ENCODE data around the gene RPS6KA1. TPM values are rescaled to one million over a fixed set of nuclear protein-coding genes. Genes with fewer than 3 reads are reported as not detected.

Gene RPS6KA1
- total and polyA plus RNA-seq, 2 donors (not counting 1 experiment from before 2014, with no cell fraction given): 0.64 to 1.7 TPM

DNA sequence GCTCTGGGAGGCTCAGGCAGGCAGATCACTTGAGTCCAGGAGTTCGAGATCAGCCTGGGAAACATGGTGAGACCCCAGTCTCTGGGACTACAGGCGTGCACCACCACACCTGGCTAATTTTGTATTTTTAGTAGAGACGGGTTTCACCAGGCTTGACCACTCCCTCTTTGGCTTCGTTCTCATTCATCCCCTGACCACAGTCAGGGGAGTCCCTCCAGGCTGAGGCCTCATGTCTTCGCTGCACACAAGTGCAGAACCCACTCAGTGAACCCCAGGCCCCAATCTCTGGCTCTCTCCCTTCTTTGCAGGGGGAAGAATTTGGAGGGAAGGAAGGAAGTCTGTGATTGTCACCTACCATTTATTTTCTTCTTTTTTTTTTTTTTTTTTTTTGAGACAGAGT is 9.2 kb upstream of the RPS6KA1 start:
- DNase-seq (ENCODE audit: low read depth in 2 of 2): no peak
- TF ChIP-seq EZH2 (IDR thresholded peaks at IDR 0.05; ENCODE audit: low read length, missing control alignments): no peak
- TF ChIP-seq, protein P1, sequence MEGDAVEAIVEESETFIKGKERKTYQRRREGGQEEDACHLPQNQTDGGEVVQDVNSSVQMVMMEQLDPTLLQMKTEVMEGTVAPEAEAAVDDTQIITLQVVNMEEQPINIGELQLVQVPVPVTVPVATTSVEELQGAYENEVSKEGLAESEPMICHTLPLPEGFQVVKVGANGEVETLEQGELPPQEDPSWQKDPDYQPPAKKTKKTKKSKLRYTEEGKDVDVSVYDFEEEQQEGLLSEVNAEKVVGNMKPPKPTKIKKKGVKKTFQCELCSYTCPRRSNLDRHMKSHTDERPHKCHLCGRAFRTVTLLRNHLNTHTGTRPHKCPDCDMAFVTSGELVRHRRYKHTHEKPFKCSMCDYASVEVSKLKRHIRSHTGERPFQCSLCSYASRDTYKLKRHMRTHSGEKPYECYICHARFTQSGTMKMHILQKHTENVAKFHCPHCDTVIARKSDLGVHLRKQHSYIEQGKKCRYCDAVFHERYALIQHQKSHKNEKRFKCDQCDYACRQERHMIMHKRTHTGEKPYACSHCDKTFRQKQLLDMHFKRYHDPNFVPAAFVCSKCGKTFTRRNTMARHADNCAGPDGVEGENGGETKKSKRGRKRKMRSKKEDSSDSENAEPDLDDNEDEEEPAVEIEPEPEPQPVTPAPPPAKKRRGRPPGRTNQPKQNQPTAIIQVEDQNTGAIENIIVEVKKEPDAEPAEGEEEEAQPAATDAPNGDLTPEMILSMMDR (conservative IDR thresholded peaks at IDR 0.05 in 1 of 2, IDR thresholded peaks at IDR 0.05 in 1 of 2; ENCODE audit: low read depth in 1 of 2, low read length in 2 of 2): no peak
- H3K27ac ChIP-seq (ENCODE audit: insufficient read depth, low read length): no peak overlapping the region
- no peak overlapping the region for H3K4me3 ChIP-seq (replicated peaks in 1 of 4; ENCODE audit: control extremely low read depth in 1 of 4, insufficient read depth in 1 of 4, low read depth in 3 of 4, low read length in 4 of 4)
- no peak overlapping the region for H3K9ac ChIP-seq (ENCODE audit: insufficient read depth, low read length)
- no peak overlapping the region for H2AFZ ChIP-seq (ENCODE audit: low read length)
- H3K4me1 ChIP-seq (ENCODE audit: control insufficient read depth, extremely low read depth, insufficient read depth, low read length): no peaks in the 10 kb centered on the region
- H4K20me1 ChIP-seq (ENCODE audit: control insufficient read depth, extremely low read depth, insufficient read depth, low read length): no peaks in the 10 kb centered on the region
- no peaks in the 10 kb centered on the region for H3K36me3 ChIP-seq (ENCODE audit: control insufficient read depth, insufficient read depth, low read length)
- H3K27me3 ChIP-seq (ENCODE audit: control insufficient read depth, insufficient read depth, low read length): peaks cover 16% of the 10 kb centered on the region
- no peaks in the 10 kb centered on the region for H3K79me2 ChIP-seq (ENCODE audit: control insufficient read depth, insufficient read depth, low read length)
- no peak overlapping the region for H3K4me2 ChIP-seq (ENCODE audit: extremely low read depth, insufficient read depth, low read length)
- H3K9me3 ChIP-seq (ENCODE audit: control insufficient read depth, insufficient read depth, low read depth, low read length): no peaks in the 10 kb centered on the region

DNA sequence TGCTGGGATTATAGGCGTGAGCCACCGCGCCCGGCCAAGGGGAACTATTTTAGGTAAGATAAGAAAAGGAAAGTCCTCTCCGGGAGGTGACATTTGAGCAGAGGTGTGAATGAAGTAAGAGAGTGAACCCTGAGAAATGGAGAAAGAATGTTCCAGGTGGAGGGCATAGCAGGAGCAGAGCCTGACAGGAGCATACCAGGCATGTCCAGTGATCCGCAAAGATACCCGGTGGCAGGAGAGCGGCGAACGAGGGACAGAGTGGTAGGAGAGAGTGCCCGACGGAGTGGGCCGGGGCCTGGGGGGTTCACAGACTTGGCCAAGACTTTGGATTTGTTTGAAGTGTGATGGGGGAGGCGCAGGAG is 7.9 kb upstream of the RPS6KA1 start:
- Histone ChIP-seq H3K4me3 (replicated peaks in 1 of 4; ENCODE audit: control extremely low read depth in 1 of 4, insufficient read depth in 1 of 4, low read depth in 3 of 4, low read length in 4 of 4) (no peak overlapping the region), H4K20me1 (ENCODE audit: control insufficient read depth, extremely low read depth, insufficient read depth, low read length) (no peaks in the 10 kb centered on the region), H3K36me3 (ENCODE audit: control insufficient read depth, insufficient read depth, low read length) (no peaks in the 10 kb centered on the region), H3K9me3 (ENCODE audit: control insufficient read depth, insufficient read depth, low read depth, low read length) (no peaks in the 10 kb centered on the region), H3K79me2 (ENCODE audit: control insufficient read depth, insufficient read depth, low read length) (no peaks in the 10 kb centered on the region), H2AFZ (ENCODE audit: low read length) (no peak overlapping the region), H3K27ac (ENCODE audit: insufficient read depth, low read length) (no peak overlapping the region), H3K27me3 (ENCODE audit: control insufficient read depth, insufficient read depth, low read length) (peaks cover 16% of the 10 kb centered on the region), H3K4me2 (ENCODE audit: extremely low read depth, insufficient read depth, low read length) (no peak overlapping the region), H3K9ac (ENCODE audit: insufficient read depth, low read length) (no peak overlapping the region), H3K4me1 (ENCODE audit: control insufficient read depth, extremely low read depth, insufficient read depth, low read length) (no peaks in the 10 kb centered on the region)
- no peak for DNase-seq (ENCODE audit: low read depth in 2 of 2)
- TF ChIP-seq, protein P1 (conservative IDR thresholded peaks at IDR 0.05 in 1 of 2, IDR thresholded peaks at IDR 0.05 in 1 of 2; ENCODE audit: low read depth in 1 of 2, low read length in 2 of 2): no peak
- no peak for TF ChIP-seq EZH2 (IDR thresholded peaks at IDR 0.05; ENCODE audit: low read length, missing control alignments)

DNA sequence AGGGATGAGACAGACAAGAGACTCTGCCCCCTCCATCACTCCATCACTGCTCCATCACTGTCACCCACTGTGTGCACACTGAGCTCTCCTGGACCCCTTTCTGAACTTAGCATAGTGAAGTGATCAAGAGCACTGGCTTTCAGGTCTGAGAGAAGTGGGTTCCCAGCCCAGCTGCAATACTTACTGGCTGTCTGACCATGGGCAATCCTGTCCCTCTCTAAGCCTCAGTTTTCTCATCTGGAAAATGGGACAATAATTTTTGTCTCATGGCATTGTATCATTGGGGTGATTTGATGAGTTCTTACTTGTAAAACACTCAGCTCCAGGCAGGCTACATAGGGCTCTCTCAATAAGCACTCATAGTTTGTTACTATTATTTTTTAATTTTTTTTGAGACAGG is 7.5 kb upstream of the RPS6KA1 start:
- H3K4me3 ChIP-seq (replicated peaks in 1 of 4; ENCODE audit: control extremely low read depth in 1 of 4, insufficient read depth in 1 of 4, low read depth in 3 of 4, low read length in 4 of 4): no peak overlapping the region
- peaks cover 16% of the 10 kb centered on the region for H3K27me3 ChIP-seq (ENCODE audit: control insufficient read depth, insufficient read depth, low read length)
- H3K36me3 ChIP-seq (ENCODE audit: control insufficient read depth, insufficient read depth, low read length): no peaks in the 10 kb centered on the region
- no peak overlapping the region for H3K9ac ChIP-seq (ENCODE audit: insufficient read depth, low read length)
- H2AFZ ChIP-seq (ENCODE audit: low read length): no peak overlapping the region
- no peaks in the 10 kb centered on the region for H3K9me3 ChIP-seq (ENCODE audit: control insufficient read depth, insufficient read depth, low read depth, low read length)
- H4K20me1 ChIP-seq (ENCODE audit: control insufficient read depth, extremely low read depth, insufficient read depth, low read length): no peaks in the 10 kb centered on the region
- no peaks in the 10 kb centered on the region for H3K4me1 ChIP-seq (ENCODE audit: control insufficient read depth, extremely low read depth, insufficient read depth, low read length)
- no peak overlapping the region for H3K4me2 ChIP-seq (ENCODE audit: extremely low read depth, insufficient read depth, low read length)
- DNase-seq (ENCODE audit: low read depth in 2 of 2): no peak
- no peak overlapping the region for H3K27ac ChIP-seq (ENCODE audit: insufficient read depth, low read length)
- TF ChIP-seq, protein P1 (conservative IDR thresholded peaks at IDR 0.05 in 1 of 2, IDR thresholded peaks at IDR 0.05 in 1 of 2; ENCODE audit: low read depth in 1 of 2, low read length in 2 of 2): no peak
- no peak for TF ChIP-seq EZH2 (IDR thresholded peaks at IDR 0.05; ENCODE audit: low read length, missing control alignments)
- no peaks in the 10 kb centered on the region for H3K79me2 ChIP-seq (ENCODE audit: control insufficient read depth, insufficient read depth, low read length)
